B cell (primary cell): Measurements from ENCODE around the gene MIX23. TPM values are rescaled to one million over a fixed set of nuclear protein-coding genes. Genes with fewer than 3 reads are reported as not detected.

ENCODE experiments used
- ATAC-seq: fragments of 200-7000 bp; cut with Tn5 transposase; one replicate; pipeline ENCODE4 v1.10.0; 2021; ENCODE audit warnings: low read depth, mild to moderate bottlenecking, moderate number of reproducible peaks, moderate library complexity
- CTCF ChIA-PET: fragments of 350-600 bp; sonication (Branson Sonifier 250); formaldehyde crosslinking; loops from one replicate; lab custom pipeline; 2021; ENCODE audit warnings: antibody characterized with exemption, inconsistent platforms; lab: Charles Lee
- POLR2A ChIA-PET: fragments of 350-600 bp; sonication (Branson Sonifier 250); formaldehyde crosslinking; loops from one replicate; lab custom pipeline; 2021; ENCODE audit warnings: antibody characterized with exemption; lab: Charles Lee
- DNase-seq: peaks from one replicate; pipeline ENCODE4 v3.0.0; 2013
- H2AFZ ChIP-seq: 2 replicates; pipeline ENCODE4 v1.6.1; 2012; ENCODE audit warnings: mild to moderate bottlenecking, low read depth, low read length; ENCODE audit not compliant: insufficient read depth, poor library complexity, severe bottlenecking
- H3K27ac ChIP-seq, 2 donors: 1 replicate in 1 of 2; 2 replicates in 1 of 2; pipeline ENCODE4 v1.5.1; 2012 to 2013; ENCODE audit warnings: low read length in 2 of 2, mild to moderate bottlenecking in 2 of 2, moderate library complexity in 1 of 2
- H3K27me3 ChIP-seq, 4 experiments: fragments of 200-600 bp in 1 of 4; sonication (generic) in 1 of 4; replicated peaks in 1 of 4; 1 replicate in 2 of 4; 2 replicates in 2 of 4; pipeline versions ENCODE4 v1.6.1 to v1.7.0; 2013 to 2016; ENCODE audit warnings: low read length in 3 of 4, mild to moderate bottlenecking in 2 of 4, mixed read lengths in 1 of 4, moderate library complexity in 1 of 4; ENCODE audit not compliant: insufficient read depth in 4 of 4, control insufficient read depth in 3 of 4; ENCODE audit errors: control extremely low read depth in 1 of 4
- H3K36me3 ChIP-seq, 2 experiments: replicated peaks in 1 of 2; 1 replicate in 1 of 2; 2 replicates in 1 of 2; pipeline versions ENCODE4 v1.6.1 to v1.7.1; 2013; ENCODE audit warnings: low read length in 1 of 2; ENCODE audit not compliant: insufficient read depth in 2 of 2, control insufficient read depth in 1 of 2; ENCODE audit errors: control extremely low read depth in 1 of 2, extremely low read depth in 1 of 2
- H3K4me1 ChIP-seq, 2 donors: fragments of 200-600 bp in 1 of 2; sonication (generic) in 1 of 2; 1 replicate in 1 of 2; 2 replicates in 1 of 2; pipeline versions ENCODE4 v1.5.1 to v1.6.1; 2013 to 2017; ENCODE audit warnings: low read length in 2 of 2; ENCODE audit not compliant: control insufficient read depth in 2 of 2, insufficient read depth in 2 of 2
- H3K4me2 ChIP-seq: replicated peaks from 2 replicates; pipeline ENCODE3; 2012; ENCODE audit warnings: mild to moderate bottlenecking, low read depth, low read length; ENCODE audit not compliant: poor library complexity, severe bottlenecking
- H3K4me3 ChIP-seq, 5 experiments: fragments of 200-600 bp in 1 of 5; sonication (generic) in 1 of 5; 1 replicate in 3 of 5; 2 replicates in 2 of 5; pipeline versions ENCODE4 v1.5.1 to v1.7.0; 2011 to 2016; ENCODE audit warnings: low read length in 4 of 5, mild to moderate bottlenecking in 4 of 5, low read depth in 2 of 5, control low read depth in 1 of 5, moderate library complexity in 1 of 5; ENCODE audit not compliant: insufficient read depth in 1 of 5; ENCODE audit errors: control extremely low read depth in 1 of 5, extremely low read depth in 1 of 5
- H3K79me2 ChIP-seq: fragments of 200-600 bp; sonication (generic); one replicate; pipeline ENCODE4 v1.6.0; 2016; ENCODE audit warnings: low read length; ENCODE audit not compliant: control insufficient read depth, insufficient read depth
- H3K9ac ChIP-seq: fragments of 200-600 bp; sonication (generic); 2 replicates; pipeline ENCODE4 v1.6.1; 2017; ENCODE audit warnings: mild to moderate bottlenecking, low read length, moderate library complexity
- H3K9me3 ChIP-seq, 3 donors: one replicate each; pipeline versions ENCODE4 v1.6.1 to v1.7.1; 2013; ENCODE audit warnings: low read length in 2 of 3; ENCODE audit not compliant: control insufficient read depth in 2 of 3, insufficient read depth in 1 of 3; ENCODE audit errors: control extremely low read depth in 1 of 3
- H4K20me1 ChIP-seq: 2 replicates; pipeline ENCODE4 v1.6.0; 2012; ENCODE audit warnings: mild to moderate bottlenecking, low read length; ENCODE audit not compliant: insufficient read depth, control insufficient read depth, poor library complexity, severe bottlenecking
- H3K27ac Mint-ChIP-seq: one replicate; pipeline ENCODE4 v1.8.0; 2021; ENCODE audit warnings: mixed read lengths
- H3K27me3 Mint-ChIP-seq: one replicate; pipeline ENCODE4 v1.8.0; 2021; ENCODE audit warnings: mixed read lengths
- H3K4me1 Mint-ChIP-seq: one replicate; pipeline ENCODE4 v1.8.0; 2021; ENCODE audit warnings: mixed read lengths
- H3K4me3 Mint-ChIP-seq: one replicate; pipeline ENCODE4 v1.8.0; 2021; ENCODE audit warnings: mixed read lengths
- H3K9me3 Mint-ChIP-seq: one replicate; pipeline ENCODE4 v1.8.0; 2022; ENCODE audit warnings: mixed read lengths; ENCODE audit not compliant: insufficient read depth
- EZH2 ChIP-seq: IDR thresholded peaks from 2 replicates; pipeline ENCODE4 v1.6.1; 2012; ENCODE audit warnings: borderline replicate concordance, low read depth, mild to moderate bottlenecking, moderate library complexity, low read length; ENCODE audit not compliant: insufficient read depth, poor library complexity, severe bottlenecking
- WGBS: methylation state at CpG from one replicate; pipeline ENCODE4 v1.1.5; 2013; ENCODE audit warnings: missing lambda C conversion rate; ENCODE audit not compliant: insufficient coverage; 5-methylcytosine and 5-hydroxymethylcytosine counted together
- intact Hi-C: fragments of 100-400 bp; cut with micrococcal nuclease; formaldehyde crosslinking; loops from one replicate; pipeline ENCODE4 v1.10.0; 2022
- polyA plus RNA-seq: library from polyadenylated mRNA; depleted of rRNA; stranded (reverse); fragments of >200 nt; gene quantifications from 2 replicates; pipeline ENCODE4 v1.2.3, GENCODE V29; 2012
- total RNA-seq, 2 donors: library from RNA; stranded (reverse); fragments of 120-200 nt in 1 of 2; gene quantifications; 1 replicate in 1 of 2; 2 replicates in 1 of 2; pipeline versions ENCODE4 v1.2.3 to v1.2.4, GENCODE V29; 2013 to 2022
- TF ChIP-seq, protein P1 (sequence below): fragments of 200-600 bp; IDR thresholded peaks from one replicate; pipeline ENCODE4 v1.8.0; 2022; ENCODE audit warnings: antibody characterized with exemption, mild to moderate bottlenecking

MIX23 gene
- total and polyA plus RNA-seq, 2 donors (not counting 1 experiment from before 2014, with no cell fraction given) = 9.2 to 33.1 TPM

DNA sequence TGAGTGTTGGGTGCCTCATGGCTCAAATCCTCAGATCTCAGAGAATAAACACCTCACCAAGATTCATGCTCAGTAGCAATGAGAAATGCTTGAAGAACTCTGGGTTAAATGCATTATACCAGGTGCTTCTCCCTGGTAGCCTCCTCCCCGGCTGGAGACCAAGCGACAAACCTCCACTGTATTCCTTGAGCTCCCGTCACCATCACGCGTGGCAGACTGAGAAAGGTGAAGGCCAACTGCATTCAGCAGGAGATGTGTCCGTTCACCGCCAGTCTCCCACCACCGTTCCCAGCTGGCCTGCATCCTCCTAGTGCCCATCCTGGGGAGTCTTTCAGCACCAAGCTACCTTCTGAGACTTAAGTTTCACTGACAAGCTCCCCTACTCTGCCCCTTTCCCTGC, 50.5 kb downstream of the MIX23 start:
- POLR2A ChIA-PET = no interaction called here
- Histone ChIP-seq H2AFZ (no peak overlapping the region), H3K36me3 (no peaks in the 10 kb centered on the region), H3K4me3 (no peak overlapping the region), H3K27ac (no peak overlapping the region), H4K20me1 (no peaks in the 10 kb centered on the region), H3K4me2 (no peak overlapping the region), H3K79me2 (no peaks in the 10 kb centered on the region), H3K27me3 (peaks cover 0 to 11% (median 0%) of the 10 kb centered on the region in 4 experiments), H3K4me1 (no peaks in the 10 kb centered on the region), H3K9me3 (no peaks in the 10 kb centered on the region), H3K9ac (no peak overlapping the region)
- H3K27ac Mint-ChIP-seq = no peak overlapping the region
- no peaks in the 10 kb centered on the region for H3K9me3 Mint-ChIP-seq
- intact Hi-C loops = no loop called here
- no peaks in the 10 kb centered on the region for H3K4me1 Mint-ChIP-seq
- CTCF ChIA-PET = no interaction called here
- H3K4me3 Mint-ChIP-seq = no peak overlapping the region
- DNase-seq = no peak
- 88% methylated on average over 8 of the region's 8 CpGs for WGBS
- no peak for ATAC-seq
- TF ChIP-seq, protein P1, sequence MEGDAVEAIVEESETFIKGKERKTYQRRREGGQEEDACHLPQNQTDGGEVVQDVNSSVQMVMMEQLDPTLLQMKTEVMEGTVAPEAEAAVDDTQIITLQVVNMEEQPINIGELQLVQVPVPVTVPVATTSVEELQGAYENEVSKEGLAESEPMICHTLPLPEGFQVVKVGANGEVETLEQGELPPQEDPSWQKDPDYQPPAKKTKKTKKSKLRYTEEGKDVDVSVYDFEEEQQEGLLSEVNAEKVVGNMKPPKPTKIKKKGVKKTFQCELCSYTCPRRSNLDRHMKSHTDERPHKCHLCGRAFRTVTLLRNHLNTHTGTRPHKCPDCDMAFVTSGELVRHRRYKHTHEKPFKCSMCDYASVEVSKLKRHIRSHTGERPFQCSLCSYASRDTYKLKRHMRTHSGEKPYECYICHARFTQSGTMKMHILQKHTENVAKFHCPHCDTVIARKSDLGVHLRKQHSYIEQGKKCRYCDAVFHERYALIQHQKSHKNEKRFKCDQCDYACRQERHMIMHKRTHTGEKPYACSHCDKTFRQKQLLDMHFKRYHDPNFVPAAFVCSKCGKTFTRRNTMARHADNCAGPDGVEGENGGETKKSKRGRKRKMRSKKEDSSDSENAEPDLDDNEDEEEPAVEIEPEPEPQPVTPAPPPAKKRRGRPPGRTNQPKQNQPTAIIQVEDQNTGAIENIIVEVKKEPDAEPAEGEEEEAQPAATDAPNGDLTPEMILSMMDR = no peak
- no peak for TF ChIP-seq EZH2
- peaks cover 17% of the 10 kb centered on the region for H3K27me3 Mint-ChIP-seq

DNA sequence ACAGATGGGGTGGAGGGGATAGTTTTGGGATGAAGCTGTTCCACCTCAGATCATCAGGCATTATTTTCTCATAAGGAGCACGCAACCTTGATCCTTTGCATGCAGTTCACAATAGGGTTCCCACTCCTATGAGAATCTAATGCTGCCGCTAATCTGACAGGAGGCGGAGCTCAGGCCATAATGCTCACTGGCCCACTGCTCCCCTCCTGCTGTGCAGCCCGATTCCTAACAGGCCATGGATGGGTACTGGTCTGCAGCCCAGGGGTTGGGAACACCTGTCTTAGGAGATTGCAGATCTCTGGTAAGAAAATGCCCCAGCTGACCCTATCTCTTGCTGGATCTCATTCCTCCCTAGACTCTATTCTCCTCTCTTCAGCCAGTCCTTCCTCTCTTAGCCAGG, 51.1 kb downstream of the MIX23 start:
- peaks cover 17% of the 10 kb centered on the region for H3K27me3 Mint-ChIP-seq
- no peaks in the 10 kb centered on the region for H3K4me1 Mint-ChIP-seq
- no peak overlapping the region for H3K4me2 ChIP-seq
- H3K79me2 ChIP-seq = no peaks in the 10 kb centered on the region
- H3K36me3 ChIP-seq = no peaks in the 10 kb centered on the region
- H3K27me3 ChIP-seq = peaks cover 0 to 11% (median 0%) of the 10 kb centered on the region in 4 experiments
- POLR2A ChIA-PET = no interaction called here
- CTCF ChIA-PET = no interaction called here
- H2AFZ ChIP-seq = no peak overlapping the region
- TF ChIP-seq EZH2 = no peak
- TF ChIP-seq, protein P1 = no peak
- H4K20me1 ChIP-seq = no peaks in the 10 kb centered on the region
- no peaks in the 10 kb centered on the region for H3K9me3 Mint-ChIP-seq
- 92% methylated on average over 4 of the region's 4 CpGs for WGBS
- intact Hi-C loops = no loop called here
- ATAC-seq (no peak), DNase-seq (no peak)
- no peak overlapping the region for H3K9ac ChIP-seq
- H3K4me3 ChIP-seq = no peak overlapping the region
- no peaks in the 10 kb centered on the region for H3K9me3 ChIP-seq
- no peak overlapping the region for H3K27ac Mint-ChIP-seq
- H3K4me3 Mint-ChIP-seq = no peak overlapping the region
- no peaks in the 10 kb centered on the region for H3K4me1 ChIP-seq
- H3K27ac ChIP-seq = no peak overlapping the region
